Esophagus (tissue), 2 donors: Measurements from ENCODE around the gene SND1. TPM values are rescaled to one million over a fixed set of nuclear protein-coding genes. Genes with fewer than 3 reads are reported as not detected.

Experiments used
- H3K27ac ChIP-seq, 2 donors: one replicate each; pipeline ENCODE4 v1.5.1; 2013; ENCODE audit warnings: low read depth in 2 of 2, mild to moderate bottlenecking in 2 of 2, inconsistent platforms in 1 of 2, low read length in 1 of 2, moderate library complexity in 1 of 2
- H3K27me3 ChIP-seq, 2 donors: one replicate each; pipeline ENCODE4 v1.6.1; 2013; ENCODE audit warnings: low read length in 2 of 2, control low read depth in 1 of 2, mild to moderate bottlenecking in 1 of 2; ENCODE audit not compliant: insufficient read depth in 2 of 2, control insufficient read depth in 1 of 2
- H3K36me3 ChIP-seq, 2 donors: one replicate each; pipeline ENCODE4 v1.6.1; 2013; ENCODE audit warnings: low read length in 1 of 2; ENCODE audit not compliant: control insufficient read depth in 2 of 2, insufficient read depth in 2 of 2
- H3K4me1 ChIP-seq, 2 donors: one replicate each; pipeline ENCODE4 v1.6.1; 2013; ENCODE audit warnings: low read length in 1 of 2; ENCODE audit not compliant: control insufficient read depth in 2 of 2, insufficient read depth in 2 of 2
- H3K4me3 ChIP-seq, 2 donors: one replicate each; pipeline ENCODE4 v1.5.1; 2013; ENCODE audit warnings: low read length in 2 of 2, mild to moderate bottlenecking in 2 of 2, low read depth in 1 of 2, moderate library complexity in 1 of 2
- H3K9me3 ChIP-seq, 2 donors: one replicate each; pipeline ENCODE4 v1.6.1; 2013; ENCODE audit warnings: mild to moderate bottlenecking in 2 of 2, low read depth in 1 of 2, low read length in 1 of 2, moderate library complexity in 1 of 2; ENCODE audit not compliant: control insufficient read depth in 2 of 2, insufficient read depth in 1 of 2
- WGBS, 2 donors: extraction: QIAGEN DNeasy Blood & Tissue Kit; methylation state at CpG; one replicate each; pipeline ENCODE4 v1.1.7; 2013; 5-methylcytosine and 5-hydroxymethylcytosine counted together
- polyA plus RNA-seq, 2 donors: library from polyadenylated mRNA; stranded (reverse); fragments of 200-250 nt; gene quantifications; one replicate each; pipeline ENCODE4 v1.2.3, GENCODE V29; 2013
- donor health status: healthy with polysubstance abuse.
- donor health status: Bipolar disorder and iron deficiency.

The SND1 gene
- polyA plus RNA-seq, 2 donors, result 23.1 to 44.4 TPM

DNA sequence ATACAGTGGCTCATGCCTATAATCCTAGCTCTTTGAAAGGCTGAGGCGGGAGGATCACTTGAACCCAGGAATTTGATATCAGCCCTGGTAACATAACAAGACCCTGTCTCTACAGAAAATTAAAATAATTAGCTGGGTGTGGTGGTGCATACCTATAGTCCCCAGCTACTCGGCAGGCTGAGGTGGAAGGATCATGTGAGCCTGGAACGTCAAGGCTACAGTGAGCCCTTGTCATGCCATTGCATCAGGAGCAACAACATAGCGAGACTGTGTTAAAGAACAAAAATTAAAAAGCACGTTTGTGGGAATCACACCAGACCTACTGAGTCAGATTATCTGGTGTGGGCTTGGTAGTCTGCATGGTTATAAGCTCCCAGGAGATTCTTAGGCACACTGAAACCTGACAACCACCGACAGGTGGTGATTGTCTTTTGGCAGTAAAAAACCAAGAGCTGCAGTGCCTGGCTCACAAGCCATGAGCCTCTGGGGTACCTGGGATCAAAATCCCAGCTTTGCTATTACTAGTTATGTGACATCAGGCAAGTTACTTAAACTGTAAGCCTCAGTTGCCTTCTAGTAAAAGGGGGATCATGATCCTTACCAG, 146.9 kb downstream of the SND1 start:
- WGBS, 2 donors, result 82 to 84% methylated on average over 6 of the region's 6 CpGs

DNA sequence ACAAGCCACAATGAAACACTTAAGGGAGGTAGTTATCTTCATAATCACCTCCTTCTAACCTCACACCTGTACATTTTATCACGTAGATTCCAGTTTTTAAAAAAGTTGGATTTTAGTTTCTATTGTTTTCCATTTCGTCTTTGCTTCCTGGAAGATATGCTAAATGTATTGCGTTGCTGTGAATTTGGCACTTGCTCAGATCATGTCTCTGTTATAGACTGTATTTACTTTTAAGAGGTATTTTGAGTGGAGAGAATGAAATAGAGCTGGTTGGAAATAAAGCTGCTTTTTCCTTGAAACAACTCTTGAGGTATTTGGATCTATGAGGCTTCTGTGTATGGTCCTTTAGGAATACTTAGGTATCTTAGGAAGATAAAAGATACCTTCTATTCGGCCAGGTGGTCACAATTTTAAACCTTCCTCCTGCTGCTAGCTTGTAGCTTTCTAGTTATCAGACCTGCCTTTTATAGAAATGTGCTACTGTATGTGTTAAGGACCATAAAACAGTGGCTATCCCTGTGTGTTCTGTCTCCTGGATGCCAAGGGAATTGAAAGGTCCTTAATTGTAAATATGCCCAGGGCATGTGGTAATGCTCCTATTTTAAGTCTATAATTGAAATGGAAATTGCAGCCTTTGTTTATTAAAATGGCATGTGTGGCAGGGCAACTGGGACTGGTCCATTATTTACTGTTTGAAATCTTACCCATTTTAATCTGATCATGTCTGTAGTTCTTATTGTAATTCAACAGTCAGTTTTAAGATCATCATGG, 147.7 kb downstream of the SND1 start:
- H3K27me3 ChIP-seq, result no peaks in the 10 kb centered on the region
- no peaks in the 10 kb centered on the region for H3K4me1 ChIP-seq
- no peak overlapping the region for H3K27ac ChIP-seq
- WGBS, 2 donors, result 67 to 88% methylated on average over 4 of the region's 4 CpGs
- H3K9me3 ChIP-seq, result no peaks in the 10 kb centered on the region
- H3K4me3 ChIP-seq, result no peak overlapping the region
- H3K36me3 ChIP-seq, result no peaks in the 10 kb centered on the region

More for the DNA sequence above, 146.9 kb downstream of the SND1 start:
- no peaks in the 10 kb centered on the region for H3K36me3 ChIP-seq
- no peak overlapping the region for H3K4me3 ChIP-seq
- H3K9me3 ChIP-seq, result no peaks in the 10 kb centered on the region
- no peaks in the 10 kb centered on the region for H3K4me1 ChIP-seq
- no peaks in the 10 kb centered on the region for H3K27me3 ChIP-seq
- no peak overlapping the region for H3K27ac ChIP-seq

DNA sequence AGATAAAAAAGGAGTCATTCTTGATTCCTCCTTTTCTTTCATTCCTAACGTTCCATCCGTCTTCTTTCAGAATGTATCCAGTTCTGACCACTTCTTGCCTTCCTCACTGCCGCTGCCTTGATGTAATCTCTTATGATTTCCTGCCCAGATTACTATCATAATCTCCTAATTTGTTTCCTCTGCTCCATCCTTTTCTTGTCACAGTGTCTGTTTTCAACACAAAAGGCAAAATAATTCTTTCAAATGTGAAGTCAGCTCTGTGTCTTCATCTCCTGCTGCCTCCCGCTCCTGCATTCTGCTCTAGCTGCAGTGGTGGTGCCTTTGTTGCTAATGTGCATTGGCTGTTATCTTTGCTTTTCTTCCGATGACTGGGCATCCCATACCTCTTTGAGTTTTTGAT, 150.9 kb downstream of the SND1 start:
- Histone ChIP-seq H3K36me3 (no peaks in the 10 kb centered on the region), H3K4me1 (no peaks in the 10 kb centered on the region), H3K27me3 (no peaks in the 10 kb centered on the region), H3K9me3 (no peaks in the 10 kb centered on the region), H3K4me3 (no peak overlapping the region), H3K27ac (no peak overlapping the region)
- 90 to 94% methylated on average over 5 of the region's 5 CpGs for WGBS, 2 donors

DNA sequence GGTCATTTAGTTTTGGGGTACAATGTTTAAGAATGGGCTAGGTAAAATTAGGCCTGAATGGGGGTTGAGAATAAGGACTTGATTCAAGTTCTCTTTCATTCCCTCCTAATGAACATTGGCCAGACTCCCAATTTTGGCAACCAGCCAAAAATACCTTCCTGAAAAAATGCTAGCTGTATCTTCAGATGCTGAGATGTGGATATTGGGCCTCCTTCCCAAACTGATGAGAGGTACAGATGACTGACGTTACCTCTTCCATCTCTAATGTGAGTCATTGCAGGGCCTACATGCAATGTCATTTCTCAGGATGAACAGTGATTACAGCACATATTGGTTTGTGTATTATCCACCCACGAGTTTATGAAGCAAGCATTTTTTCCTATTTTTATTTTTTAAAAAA, 151.6 kb downstream of the SND1 start:
- no peaks in the 10 kb centered on the region for H3K9me3 ChIP-seq
- WGBS, 2 donors, result 79 to 80% methylated on average over 2 of the region's 2 CpGs

DNA sequence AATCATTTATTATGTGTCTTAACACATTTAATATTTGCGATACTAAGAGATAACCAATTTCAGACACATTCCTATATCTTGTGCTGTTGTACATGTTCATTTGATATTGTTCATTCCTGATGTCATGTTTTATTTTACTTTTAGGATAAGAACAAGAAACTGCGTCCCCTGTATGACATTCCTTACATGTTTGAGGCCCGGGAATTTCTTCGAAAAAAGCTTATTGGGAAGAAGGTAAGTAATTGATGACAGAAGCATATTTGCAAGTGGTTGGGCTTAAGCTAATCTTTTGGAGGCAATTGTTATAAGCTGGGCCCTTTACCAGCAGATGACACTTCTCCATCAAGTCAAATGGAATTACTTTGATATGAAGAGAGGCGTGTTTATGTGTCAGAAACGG, 155.3 kb downstream of the SND1 start:
- Histone ChIP-seq H3K4me1 (peaks cover 0 to under 1% of the 10 kb centered on the region in 2 donors), H3K36me3 (peaks cover 0 to 3% of the 10 kb centered on the region in 2 donors), H3K27ac (no peak overlapping the region), H3K27me3 (no peaks in the 10 kb centered on the region), H3K9me3 (no peaks in the 10 kb centered on the region), H3K4me3 (no peak overlapping the region)
- 88 to 90% methylated on average over 6 of the region's 6 CpGs for WGBS, 2 donors

More for the DNA sequence above, 151.6 kb downstream of the SND1 start:
- Histone ChIP-seq H3K4me3 (no peak overlapping the region), H3K27ac (no peak overlapping the region), H3K27me3 (no peaks in the 10 kb centered on the region), H3K36me3 (no peaks in the 10 kb centered on the region), H3K4me1 (no peaks in the 10 kb centered on the region)

DNA sequence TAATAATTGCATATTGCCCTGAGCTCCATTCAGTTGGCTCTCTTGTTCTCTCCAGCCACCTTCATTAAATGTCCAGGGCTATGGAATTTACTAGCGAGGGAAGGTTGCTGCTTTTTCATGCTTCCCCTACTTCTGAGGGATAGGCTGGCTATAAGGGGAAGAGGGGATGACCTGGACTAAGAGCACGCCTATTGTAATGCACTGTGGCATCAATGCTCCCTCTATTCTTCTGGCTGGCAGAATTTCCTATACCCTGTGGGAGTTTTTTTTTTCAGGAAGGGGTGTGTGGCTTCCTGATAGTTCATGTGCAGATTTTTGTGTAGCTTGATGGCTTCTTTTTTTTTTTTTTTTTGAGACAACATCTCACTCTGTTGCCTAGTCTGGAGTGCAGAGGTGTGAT, 155.8 kb downstream of the SND1 start:
- H3K4me3 ChIP-seq, result no peak overlapping the region
- H3K4me1 ChIP-seq, result peaks cover 0 to 2% of the 10 kb centered on the region in 2 donors
- WGBS, 2 donors, result 85 to 98% methylated on average over 2 of the region's 2 CpGs
- H3K27me3 ChIP-seq, result no peaks in the 10 kb centered on the region
- H3K36me3 ChIP-seq, result peaks cover 0 to 3% of the 10 kb centered on the region in 2 donors
- no peak overlapping the region for H3K27ac ChIP-seq
- H3K9me3 ChIP-seq, result no peaks in the 10 kb centered on the region

DNA sequence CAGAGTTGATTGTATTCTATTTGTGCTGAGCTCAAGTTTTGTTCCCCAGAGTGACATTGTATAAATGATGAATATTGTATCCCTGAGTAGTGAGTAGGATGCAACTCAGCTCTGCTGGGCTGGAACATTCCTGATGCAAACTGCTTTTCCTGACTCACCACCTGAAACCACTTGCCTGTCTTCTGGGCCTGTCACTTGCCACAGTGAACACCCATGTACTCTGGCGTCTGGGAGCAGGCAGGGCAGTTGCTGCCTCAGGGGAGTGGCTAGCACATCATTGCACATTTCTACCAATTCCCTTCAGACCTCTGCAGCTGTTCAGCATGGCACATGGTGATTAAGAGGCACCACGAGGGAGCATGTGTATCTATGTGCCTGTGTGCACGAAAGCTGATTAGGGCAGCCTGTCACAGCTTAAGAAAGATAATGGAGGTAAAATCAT, 157.3 kb downstream of the SND1 start:
- Histone ChIP-seq H3K4me1 (peaks cover 0 to 2% of the 10 kb centered on the region in 2 donors), H3K36me3 (peaks cover 0 to 3% of the 10 kb centered on the region in 2 donors), H3K4me3 (no peak overlapping the region), H3K9me3 (no peaks in the 10 kb centered on the region), H3K27me3 (no peaks in the 10 kb centered on the region), H3K27ac (no peak overlapping the region)
- 62 to 79% methylated on average over 3 of the region's 3 CpGs for WGBS, 2 donors

DNA sequence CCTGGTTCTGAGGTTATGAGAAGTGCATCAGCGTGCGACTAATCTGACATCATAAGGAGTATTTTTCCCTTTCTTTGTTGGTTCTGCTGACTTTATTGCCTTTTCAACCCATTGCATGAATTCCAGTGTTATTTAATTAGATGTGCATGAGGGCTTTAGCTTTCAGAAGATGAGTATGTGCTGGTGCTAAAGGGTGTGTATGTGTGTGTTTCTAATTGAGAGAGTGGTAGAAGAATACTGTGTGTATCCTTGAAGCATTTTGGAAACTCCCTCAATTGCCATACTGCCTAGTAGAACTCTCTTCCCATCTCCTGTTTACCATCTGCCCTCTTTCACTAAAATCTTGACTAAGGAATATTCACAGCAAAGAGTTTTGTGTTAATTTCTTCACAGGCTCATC, 158.1 kb downstream of the SND1 start:
- no peaks in the 10 kb centered on the region for H3K9me3 ChIP-seq
- no peak overlapping the region for H3K4me3 ChIP-seq
- no peak overlapping the region for H3K27ac ChIP-seq
- 99 to 100% methylated on average over 2 of the region's 2 CpGs for WGBS, 2 donors
- H3K4me1 ChIP-seq, result peaks cover 0 to 2% of the 10 kb centered on the region in 2 donors
- H3K36me3 ChIP-seq, result peaks cover 0 to 3% of the 10 kb centered on the region in 2 donors
- no peaks in the 10 kb centered on the region for H3K27me3 ChIP-seq

DNA sequence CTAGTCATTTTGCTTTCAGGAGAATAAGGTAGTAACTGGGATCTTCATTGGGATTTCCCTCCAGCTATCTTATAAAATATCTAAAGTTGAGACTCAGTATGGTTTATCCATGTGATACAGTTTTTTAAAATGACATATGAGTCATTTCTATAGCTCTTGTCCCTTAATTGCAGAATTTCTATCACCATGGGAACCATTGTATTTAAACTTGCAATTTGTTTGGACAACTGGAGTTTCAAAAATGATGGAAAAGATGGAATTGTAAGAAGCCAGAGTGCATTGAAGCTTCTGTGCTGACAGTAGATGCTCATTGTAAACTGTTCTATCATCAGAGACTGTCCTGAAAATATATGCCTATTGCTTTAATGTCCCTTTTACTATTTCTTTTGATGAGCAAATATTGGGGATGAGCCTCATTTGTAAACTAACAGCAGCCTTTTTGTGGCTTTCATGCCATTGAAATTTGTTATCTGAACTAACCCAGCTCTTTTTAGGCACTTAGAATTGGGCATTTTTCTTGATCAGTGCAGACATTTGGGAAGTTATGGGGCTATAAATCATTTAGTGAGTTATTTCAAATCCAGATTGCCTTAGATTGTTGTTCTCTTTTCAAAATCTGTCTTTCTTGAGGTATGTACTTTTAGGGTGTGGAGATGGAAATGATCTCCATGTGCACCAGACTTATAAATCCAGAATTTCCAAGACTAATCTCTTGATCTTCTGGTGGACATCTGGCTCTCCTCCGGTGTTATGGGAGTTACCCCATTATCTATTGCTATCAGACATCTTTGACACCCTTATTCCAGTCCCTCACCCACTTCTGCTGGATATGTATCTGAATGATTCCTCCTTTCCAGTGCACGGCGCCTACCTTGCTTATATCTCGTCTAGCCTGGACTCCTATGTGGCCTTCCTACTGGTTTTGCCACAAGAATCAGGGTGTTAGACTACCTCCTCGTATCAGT, 159.0 kb downstream of the SND1 start:
- 96 to 98% methylated on average over 5 of the region's 5 CpGs for WGBS, 2 donors
- Histone ChIP-seq H3K27me3 (no peaks in the 10 kb centered on the region), H3K9me3 (no peaks in the 10 kb centered on the region), H3K4me3 (no peak overlapping the region), H3K36me3 (peaks cover 0 to 3% of the 10 kb centered on the region in 2 donors), H3K4me1 (peaks cover 0 to 3% of the 10 kb centered on the region in 2 donors), H3K27ac (no peak overlapping the region)
